Neutrophil (primary cell): ENCODE data around the gene UCKL1.

Experiments
- H3K27ac ChIP-seq: fragments of 200-600 bp; sonication (generic); 2 replicates; pipeline ENCODE4 v1.5.1; 2016; ENCODE audit warnings: mild to moderate bottlenecking, moderate library complexity
- H3K27me3 ChIP-seq: fragments of 200-600 bp; sonication (generic); 2 replicates; pipeline ENCODE4 v1.6.0; 2016; ENCODE audit warnings: mild to moderate bottlenecking
- H3K36me3 ChIP-seq: fragments of 200-600 bp; sonication (generic); 2 replicates; pipeline ENCODE4 v1.5.1; 2017
- H3K4me1 ChIP-seq, 2 experiments: fragments of 200-600 bp in 1 of 2; sonication (generic) in 1 of 2; 1 replicate in 1 of 2; 2 replicates in 1 of 2; pipeline versions ENCODE4 v1.5.1 to v1.6.1; 2013 to 2016; ENCODE audit warnings: low read depth in 1 of 2, low read length in 1 of 2, mild to moderate bottlenecking in 1 of 2, moderate library complexity in 1 of 2; ENCODE audit not compliant: control insufficient read depth in 1 of 2, insufficient read depth in 1 of 2
- H3K4me3 ChIP-seq, 2 experiments: fragments of 200-600 bp in 1 of 2; sonication (generic) in 1 of 2; 1 replicate in 1 of 2; 2 replicates in 1 of 2; pipeline ENCODE4 v1.5.1; 2013 to 2016; ENCODE audit warnings: low read depth in 1 of 2, low read length in 1 of 2, mild to moderate bottlenecking in 1 of 2, moderate library complexity in 1 of 2
- H3K9me3 ChIP-seq: fragments of 200-600 bp; sonication (generic); 2 replicates; pipeline ENCODE4 v1.5.1; 2016
- CTCF ChIP-seq: fragments of 200-600 bp; sonication (generic); IDR thresholded peaks from 2 replicates; pipeline ENCODE4 v1.5.1; 2016; ENCODE audit warnings: antibody characterized with exemption

The UCKL1 gene

GRCh38 chr20:63891061-63892002 lies 64.9 kb downstream of the UCKL1 start:
- H3K36me3 ChIP-seq: peaks cover 66% of the 10 kb centered on the region
- no peaks in the 10 kb centered on the region for H3K9me3 ChIP-seq
- H3K27me3 ChIP-seq: no peaks in the 10 kb centered on the region
- H3K27ac ChIP-seq: peak overlapping the region; percentile 70
- TF ChIP-seq CTCF: no peak
- H3K4me1 ChIP-seq: peaks cover 42 to 45% of the 10 kb centered on the region in 2 experiments
- no peak overlapping the region for H3K4me3 ChIP-seq

GRCh38 chr20:63890616-63891015 lies 65.6 kb downstream of the UCKL1 start:
- no peaks in the 10 kb centered on the region for H3K9me3 ChIP-seq
- peaks cover 73% of the 10 kb centered on the region for H3K36me3 ChIP-seq
- peak overlapping the region; percentile 70 for H3K27ac ChIP-seq
- TF ChIP-seq CTCF: no peak
- no peaks in the 10 kb centered on the region for H3K27me3 ChIP-seq
- H3K4me3 ChIP-seq: no peak overlapping the region
- peaks cover 38 to 41% of the 10 kb centered on the region in 2 experiments for H3K4me1 ChIP-seq

- Histone ChIP-seq H3K36me3 (peaks cover 78% of the 10 kb centered on the region), H3K27ac (peak overlapping the region; percentile 70), H3K4me1 (peaks cover 37 to 41% of the 10 kb centered on the region in 2 experiments), H3K9me3 (no peaks in the 10 kb centered on the region), H3K4me3 (no peak overlapping the region), H3K27me3 (no peaks in the 10 kb centered on the region)
- TF ChIP-seq CTCF: no peak
Observed at GRCh38 chr20:63890201-63890576, 66.0 kb downstream of the UCKL1 start.
